ENCODE results near the gene TMTC1.

TMTC1 gene

GRCh38 chr12:29516431-29516875 is 267.3 kb downstream of the TMTC1 start:
- no peak for TF ChIP-seq ZNF8 (CRISPR knock-in tag; IDR thresholded peaks at IDR 0.05)
- no peak for TF ChIP-seq ZNF70 (CRISPR knock-in tag; IDR thresholded peaks at IDR 0.05)
- TF ChIP-seq ESRRG (CRISPR knock-in tag; IDR thresholded peaks at IDR 0.05) = no peak
- no peak for TF ChIP-seq POU6F1 (CRISPR knock-in tag; IDR thresholded peaks at IDR 0.05; ENCODE audit: borderline replicate concordance, low read depth)
- TF ChIP-seq ISL1 (CRISPR knock-in tag; IDR thresholded peaks at IDR 0.05) = peak; percentile 68; the same call in 1 of the 2 replicates
- 0 out of 2 replicates have a peak, but pooled peaks have one; percentile 51 for TF ChIP-seq CSDC2 (CRISPR knock-in tag; IDR thresholded peaks at IDR 0.05)
- no peak for TF ChIP-seq GLIS3 (CRISPR knock-in tag; IDR thresholded peaks at IDR 0.05)
- TF ChIP-seq PPARA (CRISPR knock-in tag; IDR thresholded peaks at IDR 0.05; ENCODE audit: borderline replicate concordance) = no peak
- TF ChIP-seq TCF4 (CRISPR knock-in tag; IDR thresholded peaks at IDR 0.05; ENCODE audit: borderline replicate concordance) = no peak
- TF ChIP-seq ZFP3 (CRISPR knock-in tag; IDR thresholded peaks at IDR 0.05) = peak; percentile 59; the same call in 1 of the 2 replicates
- no peak for TF ChIP-seq SNAI2 (CRISPR knock-in tag; IDR thresholded peaks at IDR 0.05)
- ATAC-seq = peak; percentile 41; the same call in 1 of the 3 replicates

- no peak for ATAC-seq
Observed at GRCh38 chr12:29510591-29511185, 273.1 kb downstream of the TMTC1 start.

GRCh38 chr12:29509503-29509902 is 274.2 kb downstream of the TMTC1 start:
- TF ChIP-seq SNAI2 (CRISPR knock-in tag; IDR thresholded peaks at IDR 0.05) = no peak
- TF ChIP-seq ZNF70 (CRISPR knock-in tag; IDR thresholded peaks at IDR 0.05) = no peak
- ATAC-seq = no peak

More at GRCh38 chr12:29510591-29511185, 273.1 kb downstream of the TMTC1 start:
- TF ChIP-seq ZNF565 (CRISPR knock-in tag; conservative IDR thresholded peaks at IDR 0.05; ENCODE audit: low read depth) (no peak), CREB5 (CRISPR knock-in tag; IDR thresholded peaks at IDR 0.05; ENCODE audit: low read depth) (no peak), RARB (CRISPR knock-in tag; IDR thresholded peaks at IDR 0.05) (no peak), CSRNP3 (CRISPR knock-in tag; IDR thresholded peaks at IDR 0.05) (no peak), TOX (CRISPR knock-in tag; IDR thresholded peaks at IDR 0.05; ENCODE audit: borderline replicate concordance) (no peak), GLIS3 (CRISPR knock-in tag; IDR thresholded peaks at IDR 0.05) (no peak), ZNF8 (CRISPR knock-in tag; IDR thresholded peaks at IDR 0.05) (no peak), TCF4 (CRISPR knock-in tag; IDR thresholded peaks at IDR 0.05; ENCODE audit: borderline replicate concordance) (no peak), ZFP3 (CRISPR knock-in tag; IDR thresholded peaks at IDR 0.05) (no peak), ZC3H10 (CRISPR knock-in tag; IDR thresholded peaks at IDR 0.05) (no peak), OSR1 (CRISPR knock-in tag; IDR thresholded peaks at IDR 0.05) (no peak), ARNTL (CRISPR knock-in tag; IDR thresholded peaks at IDR 0.05; ENCODE audit: borderline replicate concordance, low read depth) (no peak)

- ATAC-seq = no peak
- no peak for TF ChIP-seq CSDC2 (CRISPR knock-in tag; IDR thresholded peaks at IDR 0.05)
- TF ChIP-seq BACH2 (CRISPR knock-in tag; IDR thresholded peaks at IDR 0.05; ENCODE audit: borderline replicate concordance) = no peak
- TF ChIP-seq PATZ1 (CRISPR knock-in tag; IDR thresholded peaks at IDR 0.05; ENCODE audit: borderline replicate concordance) = no peak
- no peak for TF ChIP-seq PPARA (CRISPR knock-in tag; IDR thresholded peaks at IDR 0.05; ENCODE audit: borderline replicate concordance)
- no peak for TF ChIP-seq GLIS3 (CRISPR knock-in tag; IDR thresholded peaks at IDR 0.05)
- no peak for TF ChIP-seq ARNTL (CRISPR knock-in tag; IDR thresholded peaks at IDR 0.05; ENCODE audit: borderline replicate concordance, low read depth)
- no peak for TF ChIP-seq CREB5 (CRISPR knock-in tag; IDR thresholded peaks at IDR 0.05; ENCODE audit: low read depth)
Observed at GRCh38 chr12:29508949-29509348, 274.8 kb downstream of the TMTC1 start.
